Stimulated activated CD4-positive, alpha-beta T cell treated with anti-CD3 and anti-CD28 coated beads, TNF-alpha, amount 100 ng/mL, for 24 hours (primary cell): ENCODE results near the gene VEGFC.

Experiments used
- DNase-seq, 3 experiments: peaks; one replicate each; pipeline ENCODE4 v3.0.0-alpha.2; 2020; ENCODE audit warnings: low read depth in 3 of 3

The VEGFC gene

GRCh38 chr4:176762661-176763308, 29.9 kb downstream of the VEGFC start:
- DNase-seq = no peak

DNA sequence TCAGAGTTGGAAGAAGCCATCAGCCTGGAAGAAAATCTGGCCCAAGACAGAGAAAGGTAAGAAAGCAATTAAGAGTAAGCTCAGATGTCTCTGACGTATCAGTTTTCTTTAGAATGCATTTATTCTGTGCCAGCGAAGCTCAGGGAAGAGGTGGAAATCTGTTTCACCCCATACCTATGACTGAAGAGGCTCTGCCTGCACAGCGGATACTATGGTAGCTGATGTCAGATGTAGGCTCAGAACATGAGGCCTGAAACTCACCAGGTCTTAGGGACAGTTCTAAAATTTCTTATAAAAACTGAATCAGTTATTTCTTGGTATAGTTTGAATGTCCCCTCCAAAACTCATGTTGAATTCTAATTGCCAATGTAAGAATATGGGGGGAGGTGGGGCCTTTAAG, 30.9 kb downstream of the VEGFC start:
- DNase-seq = no peak

- no peak for DNase-seq
Observed at GRCh38 chr4:176760471-176760870, 32.3 kb downstream of the VEGFC start.

- DNase-seq = no peak
Observed at GRCh38 chr4:176758731-176759130, 34.0 kb downstream of the VEGFC start.

GRCh38 chr4:176758323-176758722, 34.4 kb downstream of the VEGFC start:
- no peak for DNase-seq

DNA sequence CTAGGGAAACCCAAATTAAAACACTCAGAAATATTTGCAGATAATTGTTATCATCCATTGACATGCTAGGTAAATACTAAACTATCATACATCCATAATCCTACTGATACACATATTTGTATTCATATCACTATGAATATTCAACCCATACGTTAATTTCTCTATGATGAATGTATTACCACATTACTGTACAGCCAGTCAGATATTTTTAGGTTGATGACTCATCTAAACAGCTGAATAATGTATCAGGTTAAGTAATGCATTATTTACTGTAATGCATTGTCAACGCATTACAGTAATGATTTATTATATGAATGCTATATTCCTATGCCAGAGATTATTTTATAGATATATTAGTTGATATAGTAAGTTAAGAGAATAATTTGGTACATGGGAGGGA, 37.1 kb downstream of the VEGFC start:
- DNase-seq = no peak

DNA sequence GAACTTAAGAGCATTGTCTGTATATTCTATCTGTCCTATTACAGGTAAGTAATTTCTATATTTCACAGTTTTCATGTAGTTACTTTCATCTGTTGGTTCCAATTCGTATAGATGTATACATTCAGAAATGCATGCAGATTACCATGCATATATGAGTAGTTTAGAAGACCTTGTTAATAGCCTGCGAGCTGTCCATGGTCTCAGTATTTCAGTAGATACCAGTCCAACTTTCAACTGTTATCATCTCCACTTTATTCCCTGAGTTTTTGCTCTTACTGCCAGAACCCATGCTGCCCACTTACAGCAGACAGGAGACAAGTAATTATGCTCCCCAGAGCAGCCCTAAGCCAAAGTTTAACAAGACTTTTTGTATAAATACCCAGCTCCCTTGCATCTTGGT, 37.7 kb downstream of the VEGFC start:
- no peak for DNase-seq

- no peak for DNase-seq
Observed at GRCh38 chr4:176753049-176753448, 39.7 kb downstream of the VEGFC start.

DNA sequence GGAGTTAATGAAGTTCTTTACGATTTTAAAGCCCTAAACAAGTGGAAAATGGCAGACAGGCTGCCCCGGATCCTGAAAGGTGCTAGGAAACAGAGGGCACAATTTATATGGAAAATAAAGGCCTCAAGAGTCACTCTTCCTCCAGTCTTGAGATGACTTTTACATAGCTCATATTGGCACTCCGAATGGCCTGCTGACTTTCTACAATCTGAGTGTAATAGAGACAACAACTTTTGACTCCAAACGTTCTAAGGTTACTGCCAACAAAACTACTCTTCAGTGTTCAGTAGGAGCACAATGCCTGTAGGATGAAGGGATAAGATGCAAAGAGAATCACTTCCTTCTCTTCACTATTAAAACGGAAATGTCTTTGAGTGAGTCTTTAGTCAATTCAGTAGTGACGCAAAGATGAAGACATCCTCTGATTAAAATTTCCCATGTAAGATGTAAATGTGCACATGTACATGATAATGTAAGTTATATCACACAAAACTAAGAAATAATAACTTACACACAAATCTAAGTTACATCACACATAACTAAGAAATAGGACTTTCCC, 40.5 kb downstream of the VEGFC start:
- no peak for DNase-seq

DNA sequence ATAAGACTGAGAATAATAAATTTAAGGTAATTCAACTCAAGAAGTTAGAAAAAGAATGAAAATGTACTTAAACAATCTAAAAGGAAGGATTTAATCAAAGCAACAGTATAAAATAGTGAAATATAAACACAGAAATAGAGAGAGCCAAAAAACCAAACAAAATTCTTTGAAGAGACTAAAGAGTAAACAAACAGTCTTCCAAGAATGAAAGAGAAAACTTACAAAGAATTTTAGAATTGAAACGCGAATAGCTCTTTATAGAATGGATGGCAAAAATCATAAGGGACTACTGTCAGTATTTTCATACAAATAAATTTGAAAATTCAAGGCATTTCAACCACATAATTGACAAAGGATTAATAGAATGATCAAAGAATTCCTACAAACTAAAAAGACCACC, 41.7 kb downstream of the VEGFC start:
- no peak for DNase-seq

DNA sequence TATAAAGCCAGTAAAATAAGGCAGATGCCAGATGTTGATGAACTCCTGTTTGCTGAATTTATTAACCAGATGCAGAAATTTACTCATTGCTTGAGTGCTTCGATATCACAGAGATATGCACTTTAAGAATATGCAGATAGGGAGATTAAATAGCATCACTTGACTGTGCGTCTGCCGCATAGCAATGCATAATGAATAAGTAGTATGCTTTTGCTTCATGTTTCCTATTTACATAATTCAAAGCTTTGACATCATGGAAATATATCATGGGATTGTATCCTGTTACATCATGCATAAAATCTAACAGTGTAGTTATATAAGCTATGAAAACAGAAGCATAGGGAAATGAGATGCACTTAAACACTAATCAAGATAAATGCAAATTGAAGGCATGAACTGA, 45.9 kb downstream of the VEGFC start:
- DNase-seq = no peak

DNA sequence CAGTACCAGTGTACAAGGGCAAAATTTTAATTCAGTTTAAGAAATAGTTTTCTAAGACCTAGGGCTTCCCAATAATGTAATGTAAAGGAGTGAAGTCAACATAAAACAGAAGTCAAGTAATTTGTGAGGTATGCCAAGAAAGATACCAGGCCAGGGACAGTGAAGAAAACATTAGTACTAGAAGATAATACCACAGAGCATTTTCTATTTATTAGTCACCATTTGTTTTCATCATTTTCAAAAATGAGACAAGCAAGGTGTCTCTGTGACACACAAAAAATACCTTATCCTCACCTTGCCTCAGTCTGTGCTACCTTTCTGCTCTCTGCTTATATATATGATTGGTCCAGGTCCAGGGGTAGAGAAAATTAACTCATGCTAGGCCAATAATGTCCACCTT, 46.8 kb downstream of the VEGFC start:
- DNase-seq = no peak

- no peak for DNase-seq
Observed at GRCh38 chr4:176744091-176744490, 48.6 kb downstream of the VEGFC start.

GRCh38 chr4:176742211-176742610, 50.5 kb downstream of the VEGFC start:
- DNase-seq = no peak

DNA sequence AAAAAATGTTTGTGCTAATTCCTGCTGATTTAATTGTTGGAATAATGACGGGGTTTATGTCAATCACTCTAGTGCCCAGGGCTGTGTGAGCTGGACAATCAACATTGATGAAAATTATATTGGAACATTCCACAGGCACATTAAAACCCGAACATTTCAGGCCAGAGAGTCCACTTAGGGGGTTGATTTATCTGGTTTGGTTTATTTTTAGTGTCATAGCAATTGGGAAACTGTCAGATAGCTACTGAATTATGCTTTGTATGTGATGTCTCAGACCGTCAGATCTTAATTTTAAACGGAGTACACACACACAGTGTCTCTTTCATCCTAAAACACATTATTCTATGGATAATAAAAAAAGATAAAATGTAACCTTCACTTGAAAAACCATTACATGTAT, 51.5 kb downstream of the VEGFC start:
- no peak for DNase-seq

DNA sequence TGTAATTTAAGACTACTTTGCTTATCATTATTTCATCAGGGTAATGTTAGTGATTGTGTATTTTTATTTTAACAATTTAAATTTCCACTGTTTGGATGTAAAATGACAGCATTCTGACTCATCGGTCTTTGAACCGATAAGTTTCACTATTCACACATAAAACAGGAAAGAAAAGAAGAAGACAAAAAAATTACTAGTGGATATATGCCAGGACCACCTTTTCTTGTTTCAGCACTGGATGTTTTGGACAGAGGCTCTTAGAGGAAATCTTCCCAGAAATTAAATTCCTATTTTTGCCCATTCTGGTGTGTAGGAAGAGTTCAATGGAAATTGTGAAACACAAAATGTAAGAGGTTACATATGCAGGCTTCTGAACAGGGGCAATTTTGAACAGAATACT, 57.4 kb downstream of the VEGFC start:
- no peak for DNase-seq

DNA sequence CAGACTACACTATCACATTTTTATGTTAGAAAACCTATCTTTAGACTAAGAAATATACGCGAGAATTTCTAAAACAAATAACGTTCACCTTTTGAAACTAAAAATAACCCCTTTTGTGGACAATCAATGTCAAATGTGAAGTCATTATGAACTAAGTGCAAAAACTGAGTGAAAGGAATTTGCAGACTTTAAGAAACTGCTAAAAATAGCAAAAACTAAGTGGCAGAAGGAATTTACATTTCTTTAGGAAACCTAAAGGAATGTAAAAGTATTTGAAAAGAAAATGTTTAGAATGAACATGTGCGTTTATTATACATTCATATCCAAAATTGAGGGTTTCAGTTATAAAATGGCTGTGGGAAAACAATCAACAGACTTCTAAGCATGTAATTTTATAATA, 58.3 kb downstream of the VEGFC start:
- DNase-seq = no peak

GRCh38 chr4:176729489-176729888, 63.2 kb downstream of the VEGFC start:
- no peak for DNase-seq

GRCh38 chr4:176726803-176727202, 65.9 kb downstream of the VEGFC start:
- no peak for DNase-seq

DNA sequence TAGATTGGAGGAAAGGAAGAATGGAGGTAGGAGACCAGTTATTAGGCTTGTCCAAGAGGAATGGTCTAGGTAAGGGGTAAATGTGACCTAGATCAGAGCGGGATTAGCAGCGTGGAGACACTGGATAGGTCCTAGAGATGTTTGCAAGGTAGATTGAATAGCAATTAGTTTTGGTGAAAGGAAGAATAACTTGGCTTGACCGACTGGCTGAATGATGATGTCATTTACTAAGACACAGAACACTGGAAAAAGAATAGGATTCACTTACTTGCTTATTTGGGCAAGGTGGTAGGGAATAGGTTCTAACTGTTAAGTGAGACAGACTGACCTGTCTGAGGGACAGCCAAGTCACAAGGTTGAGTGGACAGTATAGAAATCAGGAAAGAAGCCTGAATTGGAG, 71.3 kb downstream of the VEGFC start:
- no peak for DNase-seq

DNA sequence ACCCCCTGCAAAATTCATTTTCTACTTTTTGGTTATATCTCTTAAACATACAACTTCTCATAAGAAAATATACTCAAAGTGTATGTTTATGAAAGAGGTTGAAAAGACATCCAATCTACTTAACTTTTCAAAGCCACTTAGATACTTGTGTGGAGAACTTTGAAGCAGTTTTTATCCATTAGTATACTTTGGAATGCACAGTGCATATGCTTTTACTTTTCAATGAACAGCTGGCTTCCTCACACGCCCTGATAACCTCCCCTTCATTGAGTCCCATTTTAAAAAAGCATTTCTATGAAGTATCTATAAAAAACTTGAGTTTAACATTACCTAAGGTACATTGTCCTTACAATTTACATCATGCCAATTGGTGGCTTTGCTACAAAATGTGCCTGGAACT, 73.8 kb downstream of the VEGFC start:
- no peak for DNase-seq

DNA sequence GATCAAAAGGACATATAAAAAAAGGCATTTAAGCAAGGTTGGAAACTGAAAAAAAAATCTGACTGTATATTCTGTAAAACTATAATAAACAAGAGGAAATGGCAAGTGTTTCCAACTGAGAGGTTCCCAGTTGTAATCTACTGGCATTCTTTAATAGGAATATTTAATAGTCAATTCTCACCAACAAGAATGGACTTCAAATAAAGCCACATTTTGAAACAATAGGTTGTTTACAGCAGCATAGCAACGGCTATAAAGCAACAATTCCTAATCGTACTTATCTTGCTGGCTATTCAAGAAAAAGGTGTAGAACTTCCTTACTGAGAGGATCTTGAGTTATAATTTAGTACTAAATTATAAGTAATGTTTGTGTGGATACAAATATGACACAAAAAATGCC, 75.5 kb downstream of the VEGFC start:
- no peak for DNase-seq

DNA sequence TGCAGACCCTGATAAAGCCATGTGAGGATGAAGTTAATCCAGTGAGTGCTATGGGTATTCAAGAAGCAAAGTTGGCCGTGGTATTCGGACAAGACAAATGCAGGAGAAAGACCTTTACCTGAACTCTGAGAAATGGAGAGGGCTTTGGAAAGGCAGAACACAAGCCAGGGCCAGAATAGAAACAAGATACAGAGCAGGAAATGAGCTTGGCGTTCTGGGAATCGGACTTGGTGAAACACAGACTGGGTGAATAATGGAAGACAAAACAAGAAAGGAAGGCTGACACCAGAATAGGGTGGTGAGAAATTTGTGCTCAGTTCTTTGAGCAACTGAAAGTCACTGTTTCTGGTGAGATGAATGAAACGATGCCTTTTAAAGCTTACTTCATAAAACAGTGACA, 83.3 kb downstream of the VEGFC start:
- DNase-seq = no peak

DNA sequence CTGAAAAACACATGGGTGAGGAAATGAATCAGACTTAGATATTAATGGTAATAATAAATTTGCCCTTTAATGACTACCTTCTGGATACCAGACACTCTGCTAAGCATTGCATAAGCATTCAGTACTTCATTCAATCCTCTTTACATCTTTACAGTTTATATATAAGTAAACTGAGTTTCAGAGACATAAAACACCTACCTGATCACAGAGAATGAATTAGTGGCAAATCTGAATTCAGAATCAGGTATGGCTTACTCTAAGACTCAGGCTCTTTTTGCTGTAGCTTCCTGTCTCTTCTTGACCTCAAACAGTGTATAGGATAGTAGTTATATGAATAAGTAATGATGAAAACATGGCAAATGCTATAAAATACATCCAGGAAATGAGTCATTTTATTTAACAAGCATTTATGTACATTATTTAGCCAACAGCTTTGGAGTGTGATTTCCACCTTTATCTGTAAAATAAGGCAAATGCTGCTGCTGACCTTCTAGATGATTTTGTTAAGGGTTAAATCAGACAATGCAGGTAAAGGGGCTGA, 83.9 kb downstream of the VEGFC start:
- no peak for DNase-seq
